ENCODE results near the gene TMEM135.
"Not testable (repeated sequence)": the region's sequence is repeated elsewhere in the genome, so short reads cannot be mapped to it uniquely, and the experiment has no call there.

The TMEM135 gene

DNA sequence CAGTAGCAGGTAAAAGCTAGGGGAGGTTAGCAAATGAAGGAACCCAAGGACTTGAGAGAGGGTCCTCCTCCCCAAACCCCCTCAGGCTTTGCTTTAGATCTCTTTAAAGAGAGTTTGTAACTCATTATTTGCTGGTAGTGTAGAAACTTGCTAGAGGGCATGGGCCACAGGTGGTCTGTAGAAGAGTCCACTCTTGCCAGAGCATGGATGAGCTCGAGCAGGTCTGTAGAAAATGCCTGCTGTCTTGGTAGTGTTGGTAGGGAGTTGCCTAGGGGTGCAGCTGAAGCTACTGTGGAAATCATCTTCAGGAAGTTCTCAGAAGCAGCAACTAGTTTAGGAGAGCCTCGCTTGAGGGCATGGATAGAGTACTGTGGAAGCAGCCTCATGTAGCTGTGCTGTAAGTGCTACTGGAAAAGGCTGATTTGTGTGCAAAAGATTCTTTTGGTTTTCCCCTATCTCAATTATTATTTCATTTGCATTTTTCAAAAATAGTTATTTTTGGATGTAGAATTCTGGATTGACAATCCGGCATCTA is 104.3 kb downstream of the TMEM135 start:
- no peak for DNase-seq (ENCODE audit: low spot score)

DNA sequence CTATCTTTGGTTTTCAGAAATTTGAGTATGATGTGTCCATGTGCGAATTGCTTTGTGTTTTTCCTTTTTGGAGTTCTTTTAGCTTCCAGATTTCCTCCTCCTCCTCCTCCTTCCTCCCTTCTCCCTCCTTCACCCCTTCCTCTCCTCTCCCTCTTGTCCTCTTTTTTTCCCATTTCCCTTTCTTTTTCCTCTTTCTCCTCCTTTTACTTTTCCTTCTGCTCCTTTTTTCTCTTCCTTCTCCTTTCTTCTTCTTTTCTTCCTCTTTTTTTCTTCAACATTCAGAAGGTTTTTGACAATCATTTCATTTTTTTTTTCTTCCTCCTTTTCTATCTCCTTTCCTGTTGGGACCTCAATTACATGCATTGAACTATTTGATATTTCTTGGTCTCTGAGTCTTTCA is 104.9 kb downstream of the TMEM135 start:
- no peak for DNase-seq (ENCODE audit: low spot score)

DNA sequence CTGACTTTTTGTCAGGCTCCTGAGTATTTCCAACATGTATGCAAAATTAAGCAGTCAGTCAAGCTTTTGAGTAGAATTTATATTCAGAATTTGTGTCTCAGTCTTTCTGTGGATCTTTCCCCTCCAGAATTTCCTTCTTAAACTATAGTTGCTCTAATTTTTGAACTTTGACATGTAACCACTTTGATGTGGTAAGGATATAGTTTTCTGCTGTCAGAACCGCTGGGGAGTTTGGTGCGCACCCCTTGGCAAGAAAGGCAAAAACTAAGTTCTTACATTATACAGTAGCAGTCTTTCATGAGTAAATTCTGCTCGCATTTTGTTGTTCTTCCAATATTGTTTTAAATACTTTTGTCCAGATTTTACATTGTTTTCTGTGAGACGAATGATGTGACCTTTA is 105.9 kb downstream of the TMEM135 start:
- DNase-seq (ENCODE audit: low spot score), result no peak

DNA sequence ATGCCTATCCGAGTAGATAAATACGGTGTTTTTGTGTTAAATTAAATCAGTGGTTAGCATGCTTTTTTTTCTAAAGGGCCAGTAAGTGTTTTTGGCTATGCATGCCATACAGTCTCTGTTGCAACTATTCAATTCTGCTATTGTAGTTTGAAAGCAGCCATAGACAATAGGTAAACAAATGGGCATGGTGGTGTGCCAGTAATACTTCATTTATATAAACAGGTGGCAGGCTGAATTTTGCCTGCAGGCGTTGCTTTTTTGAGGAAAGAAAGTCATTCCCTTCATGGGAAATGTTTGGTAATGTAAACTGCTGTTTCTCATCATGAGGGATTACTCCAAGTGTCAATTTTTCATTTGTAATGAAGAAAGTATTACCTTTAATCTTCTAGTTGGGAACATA is 106.5 kb downstream of the TMEM135 start:
- no peak for DNase-seq (ENCODE audit: low spot score)

DNA sequence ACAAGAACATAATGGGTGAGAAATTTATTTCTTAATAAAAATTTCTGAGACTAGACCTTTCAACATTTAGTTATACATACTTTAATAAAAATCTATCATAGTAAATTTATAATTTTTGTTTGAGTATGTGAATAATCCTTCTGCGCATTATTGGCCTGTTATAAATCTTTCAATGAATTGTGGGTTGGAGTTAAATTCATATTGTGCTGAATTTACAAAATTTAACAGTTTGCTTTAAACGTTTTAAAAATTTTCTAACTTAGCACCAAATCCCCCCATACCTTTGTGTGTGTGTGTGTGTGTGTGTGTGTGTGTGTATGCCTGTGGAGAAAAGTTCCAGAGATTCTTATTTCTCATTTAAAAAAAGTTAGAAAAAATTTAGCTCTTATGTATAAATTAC is 111.0 kb downstream of the TMEM135 start:
- no peak for DNase-seq (ENCODE audit: low spot score)

DNA sequence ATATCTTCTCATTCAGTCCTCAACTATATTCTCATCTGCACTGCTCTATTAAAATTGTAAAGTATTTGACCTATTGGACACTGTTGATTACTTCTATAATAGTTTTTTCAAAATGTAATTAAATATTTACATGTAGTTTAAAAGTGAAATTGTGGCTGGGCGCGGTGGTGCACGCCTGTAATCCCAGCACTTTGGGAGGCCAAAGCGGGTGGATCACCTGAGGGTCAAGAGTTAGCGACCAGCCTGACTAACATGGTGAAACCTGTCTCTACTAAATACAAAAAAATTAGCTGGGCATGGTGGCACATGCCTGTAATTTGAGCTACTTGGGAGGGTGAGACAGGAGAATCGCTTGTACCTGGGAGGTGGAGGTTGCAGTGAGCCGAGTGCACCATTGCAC is 112.0 kb downstream of the TMEM135 start:
- not testable (repeated sequence) for DNase-seq (ENCODE audit: low spot score)

DNA sequence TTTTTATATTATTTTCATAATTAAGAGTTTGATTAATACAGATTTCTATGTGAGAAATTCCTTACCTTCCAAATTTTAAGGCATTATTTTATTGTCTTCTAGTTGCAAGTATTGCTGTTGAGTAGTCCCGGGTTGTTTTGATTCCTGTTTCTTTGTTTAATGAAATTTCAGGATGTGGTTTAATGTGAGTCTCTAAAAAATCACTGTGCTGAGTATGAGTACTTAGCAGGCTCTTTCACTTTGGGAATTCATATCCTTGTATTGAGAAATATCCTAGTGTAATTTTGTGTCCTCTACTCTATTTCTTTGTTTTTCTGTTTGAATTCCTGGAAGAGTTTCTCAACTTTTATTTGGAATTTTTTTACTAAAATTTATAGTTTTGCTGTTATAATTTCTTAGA is 113.2 kb downstream of the TMEM135 start:
- no peak for DNase-seq (ENCODE audit: low spot score)

DNA sequence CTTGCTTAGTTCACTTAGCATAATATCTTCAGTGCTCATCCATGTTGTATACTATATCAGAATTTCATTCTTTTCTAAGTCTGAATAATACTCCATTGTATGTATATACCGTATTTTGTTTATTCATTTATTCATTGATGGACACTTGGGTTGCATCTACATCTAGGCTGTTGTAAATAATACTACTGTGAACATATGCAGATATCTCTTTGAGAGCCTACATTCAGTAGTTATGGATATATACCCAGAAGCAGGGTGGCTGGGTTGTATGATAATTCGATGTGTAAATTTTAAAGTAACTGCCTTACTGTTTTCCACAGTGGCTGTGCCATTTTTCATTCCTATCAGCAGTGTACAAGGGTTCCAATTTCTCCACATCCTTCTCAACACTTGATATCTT is 116.5 kb downstream of the TMEM135 start:
- DNase-seq (ENCODE audit: low spot score), result no peak

DNA sequence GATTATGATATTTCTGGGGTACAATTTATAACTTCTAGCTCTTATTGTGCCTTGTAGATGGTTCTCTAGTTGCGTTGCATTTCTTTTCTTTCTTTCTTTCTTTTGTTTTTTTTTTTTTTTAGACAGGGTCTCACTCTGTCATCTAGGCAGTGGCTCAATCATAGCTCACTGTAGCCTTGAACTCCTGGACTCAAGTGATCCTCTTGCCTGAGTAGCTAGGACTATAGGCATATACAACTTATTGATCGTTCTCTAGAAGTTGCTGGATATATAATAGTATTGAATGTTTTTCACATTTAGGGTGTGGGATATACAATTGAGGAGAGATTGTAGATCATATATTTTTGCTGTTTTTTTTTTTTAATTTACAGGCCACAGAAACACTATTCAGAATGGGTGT is 119.2 kb downstream of the TMEM135 start:
- DNase-seq (ENCODE audit: low spot score), result no peak

DNA sequence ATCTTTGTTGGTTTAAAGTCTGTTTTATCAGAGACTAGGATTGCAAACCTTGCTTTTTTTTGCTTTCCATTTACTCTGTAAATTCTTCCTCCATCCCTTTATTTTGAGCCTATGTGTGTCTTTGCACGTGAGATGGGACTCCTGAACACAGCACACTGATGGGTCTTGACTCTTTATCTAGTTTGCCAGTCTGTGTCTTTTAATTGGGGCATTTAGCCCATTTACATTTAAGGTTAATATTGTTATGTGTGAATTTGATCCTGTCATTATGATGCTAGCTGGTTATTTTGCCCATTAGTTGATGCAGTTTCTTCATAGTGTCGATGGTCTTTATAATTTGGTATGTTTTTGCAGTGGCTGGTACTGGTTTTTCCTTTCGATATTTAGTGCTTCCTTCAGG is 131.3 kb downstream of the TMEM135 start:
- not testable (repeated sequence) for DNase-seq (ENCODE audit: low spot score)

DNA sequence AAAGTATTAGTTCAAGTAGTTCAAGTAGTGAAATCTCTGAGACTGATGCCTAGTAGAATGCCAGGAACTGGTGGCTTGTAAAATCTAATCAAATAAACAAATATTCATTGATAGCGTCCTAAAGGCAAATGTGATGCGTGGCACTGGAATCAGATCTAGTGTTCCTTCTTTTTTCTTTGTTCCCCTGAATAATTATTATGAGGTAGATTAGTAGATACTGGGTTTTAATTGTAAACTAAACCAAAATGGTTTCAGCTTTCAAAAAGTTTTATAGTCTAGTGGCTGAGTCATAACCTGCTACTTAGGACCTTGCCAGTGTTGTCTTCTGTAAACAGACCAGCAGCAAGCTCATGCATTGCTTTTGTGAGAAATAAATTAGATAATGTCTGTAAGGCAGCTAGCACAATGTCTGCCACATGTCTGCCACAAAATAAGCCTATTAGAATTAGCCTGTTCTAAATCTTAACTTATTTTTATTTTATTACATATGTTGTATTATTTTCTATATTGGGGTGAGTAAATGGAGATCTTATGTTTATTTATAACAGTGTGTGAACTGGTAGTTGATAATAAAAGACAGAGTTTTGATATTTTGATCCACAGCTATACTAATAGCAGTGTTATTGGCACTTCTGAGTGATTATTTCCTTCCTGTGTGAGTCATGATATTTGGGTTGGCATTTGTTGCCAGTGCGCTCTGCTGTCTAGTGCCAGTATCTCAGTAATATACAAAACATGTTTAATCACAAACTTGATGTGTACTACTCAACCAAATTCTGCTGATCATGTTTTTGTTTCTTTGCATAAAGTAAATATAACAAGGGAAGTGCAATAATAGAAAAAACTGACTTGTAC is 135.7 kb downstream of the TMEM135 start:
- DNase-seq (ENCODE audit: low spot score), result peak; percentile 31

DNA sequence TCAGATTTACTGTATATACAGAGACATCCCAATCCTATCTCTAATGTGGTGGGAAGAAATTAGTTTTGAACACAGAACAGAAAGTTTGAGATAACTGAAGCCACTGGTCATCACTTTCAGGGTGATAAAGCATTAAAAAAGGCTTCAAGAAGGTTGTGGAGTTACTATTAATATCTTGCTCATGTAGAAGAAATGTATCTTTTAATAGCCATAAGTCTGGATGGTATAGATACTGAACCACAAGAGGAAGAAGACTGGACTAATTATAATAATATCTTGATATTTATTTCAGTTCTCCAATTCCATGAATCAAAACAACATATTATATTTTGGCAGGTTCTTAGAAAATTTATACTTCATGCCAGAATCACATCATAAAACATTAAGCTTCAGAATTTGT is 137.1 kb downstream of the TMEM135 start:
- DNase-seq (ENCODE audit: low spot score), result no peak

DNA sequence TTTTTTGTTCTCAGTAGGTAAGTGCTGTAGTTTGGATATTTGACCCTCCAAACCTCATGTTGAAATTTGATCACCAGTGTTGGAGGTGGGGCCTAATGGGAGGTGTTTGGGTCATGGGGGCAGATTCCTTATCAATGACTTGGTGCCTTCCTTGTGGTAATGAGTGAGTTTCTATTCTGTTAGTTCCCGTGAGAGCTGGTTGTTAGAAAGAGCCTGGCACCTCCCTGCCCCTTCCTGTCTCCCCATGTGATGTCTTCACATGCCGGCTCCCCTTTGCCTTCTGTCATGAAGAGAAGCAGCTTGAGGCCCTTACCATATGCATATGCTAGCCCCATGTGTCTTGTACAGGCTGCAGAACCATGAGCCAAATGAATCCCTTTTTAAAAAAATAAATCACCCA is 138.3 kb downstream of the TMEM135 start:
- no peak for DNase-seq (ENCODE audit: low spot score)

DNA sequence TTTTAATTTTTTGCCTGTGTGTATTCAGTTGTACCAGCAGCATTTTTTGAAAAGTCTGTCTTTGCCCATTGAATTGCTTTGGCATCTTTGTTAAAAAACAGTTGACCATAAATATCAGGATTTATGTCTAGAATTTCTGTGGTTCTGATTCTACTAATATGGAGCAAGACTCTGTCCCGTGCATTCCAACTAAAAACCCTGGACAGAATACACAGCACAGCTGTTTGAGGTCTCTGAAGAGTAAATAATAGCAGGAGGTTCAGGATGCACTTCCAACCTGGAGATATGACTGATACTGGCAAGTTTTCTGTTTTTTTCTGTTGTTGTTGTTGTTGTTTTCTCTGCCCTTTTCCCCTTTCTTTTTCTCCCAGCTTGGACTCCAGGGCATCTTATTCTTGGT is 141.9 kb downstream of the TMEM135 start:
- no peak for DNase-seq (ENCODE audit: low spot score)

DNA sequence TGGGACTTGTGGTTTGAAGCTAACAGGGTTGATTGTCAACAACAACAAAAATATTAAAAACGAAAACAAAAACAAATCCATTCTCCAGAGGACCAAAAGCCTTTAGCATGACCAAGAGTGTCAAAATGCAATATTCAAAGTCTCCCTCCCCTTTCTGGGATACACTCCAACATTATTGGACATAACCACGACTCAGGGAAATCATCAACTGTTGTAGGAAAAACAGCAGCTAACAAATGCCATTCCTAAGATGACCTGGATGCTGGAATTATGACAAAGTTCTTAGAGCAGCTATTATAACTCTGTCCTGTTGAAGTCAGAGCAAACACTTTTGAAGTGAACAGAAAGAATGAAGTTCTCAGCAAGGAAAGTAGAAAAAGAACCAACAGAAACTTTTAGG is 143.0 kb downstream of the TMEM135 start:
- DNase-seq (ENCODE audit: low spot score), result no peak

DNA sequence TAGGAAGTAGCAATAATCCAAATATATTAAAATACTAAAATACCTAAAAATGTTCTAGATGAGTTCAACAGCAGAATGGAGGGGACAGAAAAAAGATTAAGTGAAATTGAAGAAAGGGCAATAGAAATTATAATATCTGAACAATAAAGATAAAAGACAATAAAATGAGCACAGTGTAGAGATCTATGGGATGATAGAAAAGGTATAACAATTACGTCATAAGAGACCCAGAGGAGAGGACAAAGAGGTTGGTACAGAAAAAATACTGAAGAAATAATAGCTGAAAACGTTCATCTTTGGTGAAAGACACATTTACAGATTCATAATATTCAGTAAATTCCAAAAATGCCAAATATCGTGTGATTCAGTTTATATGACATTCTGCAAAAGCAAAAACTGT is 143.4 kb downstream of the TMEM135 start:
- no peak for DNase-seq (ENCODE audit: low spot score)

DNA sequence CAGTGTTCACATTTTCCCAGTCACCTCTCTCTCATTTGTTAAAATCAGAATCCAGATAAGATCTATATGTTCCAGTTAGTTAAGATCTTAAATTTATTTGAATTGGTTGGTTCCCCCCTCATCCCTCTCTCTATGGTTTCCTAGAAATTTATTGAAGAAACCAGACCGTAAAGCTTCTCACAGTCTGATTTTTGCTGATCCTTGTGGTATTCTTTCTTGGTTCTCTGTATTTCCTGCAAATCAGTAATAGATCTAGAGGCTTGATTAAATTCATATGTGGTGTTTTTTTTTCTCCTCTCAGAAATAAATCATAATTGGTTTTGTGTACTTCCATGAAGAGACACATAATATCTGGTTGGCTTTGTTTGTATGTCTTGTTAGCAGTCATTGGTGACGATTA is 147.5 kb downstream of the TMEM135 start:
- no peak for DNase-seq (ENCODE audit: low spot score)

DNA sequence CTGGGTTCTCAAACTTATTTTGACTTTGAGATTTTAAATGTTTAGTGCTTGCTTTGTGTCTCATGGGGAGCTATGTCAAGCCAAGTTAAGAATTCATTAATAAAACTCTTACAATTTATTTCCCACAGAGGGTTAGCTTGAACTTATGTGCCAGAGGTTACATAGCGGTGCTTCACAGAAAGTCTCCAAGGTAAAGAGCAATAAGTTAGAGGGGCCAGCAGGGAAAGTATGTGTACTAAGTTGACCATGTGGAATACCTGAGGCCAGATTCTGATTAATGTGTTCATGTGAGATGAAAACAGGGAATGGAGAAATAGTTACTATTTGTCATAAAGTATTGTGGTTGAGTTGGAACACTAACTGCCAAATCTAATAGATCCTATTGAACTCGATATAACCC is 149.3 kb downstream of the TMEM135 start:
- no peak for DNase-seq (ENCODE audit: low spot score)

DNA sequence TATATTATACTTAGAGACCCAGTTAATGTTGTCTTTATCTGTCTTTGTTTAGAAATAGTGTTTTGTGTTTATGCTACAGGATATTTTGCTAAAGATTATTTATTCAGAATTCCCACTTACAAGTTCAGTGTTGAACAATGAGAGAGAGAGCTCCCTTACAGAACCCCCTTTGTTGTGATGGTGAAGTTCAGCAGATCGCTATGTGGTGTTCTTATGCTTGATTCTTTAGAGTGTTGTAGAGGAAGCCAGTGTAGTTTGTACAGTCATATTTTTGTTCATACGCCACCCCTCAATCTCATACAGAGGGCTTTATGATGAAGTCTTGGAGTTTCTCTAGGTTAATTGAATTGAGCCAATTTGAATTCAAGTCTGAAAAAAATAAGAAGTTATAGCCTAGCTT is 150.2 kb downstream of the TMEM135 start:
- DNase-seq (ENCODE audit: low spot score), result peak; percentile 29

DNA sequence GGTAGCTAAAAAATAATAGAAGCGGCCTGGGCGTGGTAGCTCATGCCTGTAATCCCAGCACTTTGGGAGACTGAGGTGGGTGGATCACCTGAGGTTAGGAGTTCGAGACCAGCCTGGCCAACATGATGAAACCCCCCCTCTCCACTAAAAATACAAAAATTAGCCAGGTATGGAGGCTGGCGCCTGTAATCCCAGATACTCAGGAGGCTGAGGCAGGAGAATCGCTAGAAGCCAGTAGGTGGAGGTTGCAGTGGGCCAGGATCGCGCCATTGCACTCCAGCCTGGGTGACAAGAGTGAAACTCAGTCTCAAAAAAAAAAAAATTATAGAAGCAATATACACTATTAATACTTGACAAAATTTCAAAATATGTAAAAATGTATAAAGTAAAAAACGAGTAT is 150.7 kb downstream of the TMEM135 start:
- DNase-seq (ENCODE audit: low spot score), result not testable (repeated sequence)

DNA sequence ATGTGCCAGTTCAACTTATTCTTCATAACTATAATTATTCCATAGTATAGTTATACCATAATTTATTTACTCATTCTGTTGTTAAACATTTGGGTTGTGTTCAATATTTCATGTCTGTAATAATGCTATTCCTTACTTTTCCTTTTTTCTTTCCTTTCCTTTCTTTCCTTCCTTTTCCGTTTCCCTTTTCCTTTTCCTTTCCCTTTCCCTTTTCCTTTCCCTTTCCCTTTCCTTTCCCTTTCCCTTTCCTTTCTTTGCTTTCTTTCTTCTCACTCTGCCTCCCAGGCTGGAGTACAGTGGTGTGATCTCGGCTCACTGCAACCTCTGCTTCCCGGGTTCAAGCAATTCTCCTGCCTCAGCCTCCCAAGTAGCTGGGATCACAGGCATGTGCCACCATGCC is 151.2 kb downstream of the TMEM135 start:
- not testable (repeated sequence) for DNase-seq (ENCODE audit: low spot score)

DNA sequence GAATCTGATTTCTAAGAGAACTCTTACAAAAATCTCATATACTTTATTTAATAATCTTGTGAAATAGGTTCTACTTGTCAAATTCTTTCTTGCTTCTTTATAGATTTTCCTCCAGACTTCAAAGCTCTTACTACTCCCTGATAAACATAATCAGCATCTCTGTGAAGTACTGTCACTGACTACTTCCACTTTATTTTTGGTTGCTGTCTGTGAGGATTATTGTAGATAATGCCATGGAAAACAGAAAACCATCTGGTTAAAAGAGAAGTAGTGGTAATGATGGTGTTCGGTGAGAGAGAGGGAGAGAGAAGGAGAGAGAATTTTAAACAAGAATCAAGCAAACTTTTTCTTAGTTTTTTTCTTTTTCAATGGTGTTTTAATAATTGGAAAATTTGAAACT is 152.3 kb downstream of the TMEM135 start:
- DNase-seq (ENCODE audit: low spot score), result no peak

DNA sequence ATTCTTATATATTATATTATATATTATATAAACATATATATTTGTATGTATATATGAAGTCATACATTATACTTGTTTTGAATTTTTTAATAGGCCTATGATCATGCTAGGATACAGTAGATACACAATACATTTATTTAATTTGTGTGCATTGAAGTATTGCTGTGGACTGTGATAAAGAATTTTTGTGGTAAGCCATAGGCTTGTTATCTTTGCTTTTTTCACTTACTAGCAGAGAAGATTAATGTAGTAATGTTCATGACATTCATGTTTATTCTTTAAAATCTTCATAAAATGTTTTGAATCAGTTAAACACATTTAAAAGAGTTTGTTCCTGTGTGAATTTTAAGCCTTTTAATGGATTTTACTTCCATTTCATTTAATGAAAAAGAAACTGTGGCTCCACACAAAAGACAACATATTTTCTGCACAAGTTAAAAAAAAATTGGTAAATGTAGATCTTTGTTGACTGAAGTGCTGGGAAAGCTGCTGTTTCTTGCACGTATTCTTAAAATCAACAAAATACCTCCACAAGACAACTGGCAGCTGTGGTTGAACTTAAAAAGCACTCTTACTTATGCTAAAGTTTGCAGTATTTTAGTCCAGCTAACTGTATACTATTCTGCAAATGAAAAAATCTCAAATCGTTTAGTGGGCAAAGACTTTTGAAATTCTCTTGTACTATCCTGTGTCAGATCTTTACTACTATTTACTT is 156.2 kb downstream of the TMEM135 start:
- no peak for DNase-seq (ENCODE audit: low spot score)

Data from COLO829 (cell line).